SK-N-SH (cell line): ENCODE data around the gene WNT8B. TPM values are rescaled to one million over a fixed set of nuclear protein-coding genes. Genes with fewer than 3 reads are reported as not detected.
A peak's percentile ranks its signal among the peaks of the same experiment; 100 is the strongest.

Source experiments
- CTCF ChIA-PET: fragments of 300-600, 350-600 bp; formaldehyde crosslinking; extraction: SDS; loops from one replicate; lab custom pipeline; 2021; lab: Yijun Ruan, JAX
- POLR2A ChIA-PET: fragments of 350-600 bp; sonication (Branson Sonifier 250); formaldehyde crosslinking; extraction: SDS; loops from one replicate; lab custom pipeline; 2020; ENCODE audit warnings: antibody characterized with exemption, inconsistent platforms; lab: Yijun Ruan, JAX
- DNase-seq: peaks from one replicate; pipeline ENCODE4 v3.0.0; 2012
- H2AFZ ChIP-seq: fragments of 200-600 bp; sonication (generic); 2 replicates; pipeline ENCODE4 v1.8.1; 2016; ENCODE audit warnings: antibody characterized with exemption, mild to moderate bottlenecking, low read depth
- H3F3A ChIP-seq: fragments of 200-600 bp; sonication (generic); replicated peaks from 2 replicates; pipeline ENCODE3; 2016; ENCODE audit warnings: antibody characterized with exemption, mild to moderate bottlenecking; ENCODE audit not compliant: insufficient read depth
- H3K27ac ChIP-seq, 2 experiments: fragments of 200-500 bp in 1 of 2; fragments of 200-600 bp in 1 of 2; sonication (Bioruptor generic) in 1 of 2; sonication (generic), shearing (Covaris generic) in 1 of 2; 2 replicates each; pipeline versions ENCODE4 v1.5.1 to v1.6.1; 2014 to 2016; ENCODE audit warnings: low read depth in 2 of 2, inconsistent platforms in 1 of 2, low read length in 1 of 2, mild to moderate bottlenecking in 1 of 2, mixed read lengths in 1 of 2
- H3K27me3 ChIP-seq: fragments of 200-600 bp; sonication (generic), shearing (Covaris generic); 2 replicates; pipeline ENCODE4 v1.6.1; 2016; ENCODE audit warnings: mixed run types; ENCODE audit not compliant: insufficient read depth
- H3K36me3 ChIP-seq, 2 experiments: fragments of 200-500 bp in 1 of 2; fragments of 200-600 bp in 1 of 2; sonication (Bioruptor generic) in 1 of 2; sonication (generic) in 1 of 2; replicated peaks in 1 of 2; 2 replicates each; pipeline versions ENCODE3 to v1.5.1; 2014 to 2016; ENCODE audit warnings: low read length in 1 of 2, mild to moderate bottlenecking in 1 of 2; ENCODE audit not compliant: insufficient read depth in 2 of 2, control insufficient read depth in 1 of 2
- H3K4me1 ChIP-seq, 2 experiments: fragments of 200-500 bp in 1 of 2; fragments of 200-600 bp in 1 of 2; sonication (Bioruptor generic) in 1 of 2; sonication (generic), shearing (Covaris generic) in 1 of 2; 2 replicates each; pipeline versions ENCODE4 v1.5.1 to v1.6.1; 2014 to 2016; ENCODE audit warnings: low read depth in 1 of 2, low read length in 1 of 2, mixed run types in 1 of 2; ENCODE audit not compliant: insufficient read depth in 2 of 2, control insufficient read depth in 1 of 2
- H3K4me2 ChIP-seq: fragments of 200-600 bp; sonication (generic), shearing (Covaris generic); 2 replicates; pipeline ENCODE4 v1.6.1; 2017; ENCODE audit warnings: mixed run types
- H3K4me3 ChIP-seq, 2 experiments: fragments of 200-500 bp in 1 of 2; fragments of 200-600 bp in 1 of 2; sonication (Bioruptor generic) in 1 of 2; sonication (generic), shearing (Covaris generic) in 1 of 2; 2 replicates each; pipeline versions ENCODE4 v1.5.1 to v1.8.1; 2014 to 2016; ENCODE audit warnings: low read depth in 2 of 2, inconsistent platforms in 1 of 2, low read length in 1 of 2, mild to moderate bottlenecking in 1 of 2, mixed read lengths in 1 of 2, moderate library complexity in 1 of 2
- H3K79me2 ChIP-seq: fragments of 200-600 bp; sonication (generic); 2 replicates; pipeline ENCODE4 v1.8.1; 2017; ENCODE audit warnings: mild to moderate bottlenecking; ENCODE audit not compliant: insufficient read depth
- H3K9ac ChIP-seq: fragments of 200-600 bp; sonication (generic); 2 replicates; pipeline ENCODE4 v1.6.1; 2017; ENCODE audit warnings: mixed run types
- H3K9me2 ChIP-seq: fragments of 200-600 bp; sonication (generic); 2 replicates; pipeline ENCODE4 v1.6.1; 2017; ENCODE audit warnings: mixed run types
- H3K9me3 ChIP-seq: fragments of 200-600 bp; sonication (generic); 2 replicates; pipeline ENCODE4 v1.6.1; 2017; ENCODE audit warnings: mixed run types, mild to moderate bottlenecking, moderate library complexity
- H4K20me1 ChIP-seq: fragments of 200-600 bp; sonication (generic); 2 replicates; pipeline ENCODE4 v1.6.1; 2017; ENCODE audit warnings: mild to moderate bottlenecking, mixed run types; ENCODE audit not compliant: insufficient read depth
- FOXJ3 ChIP-seq: sonication (generic); formaldehyde crosslinking; IDR thresholded peaks from 2 replicates; pipeline ENCODE4 v1.5.1; 2020; ENCODE audit warnings: mild to moderate bottlenecking, missing genetic modification reagents
- FOXM1 ChIP-seq: IDR thresholded peaks from 2 replicates; pipeline ENCODE4 v1.4.0; 2012; ENCODE audit warnings: low read depth, mild to moderate bottlenecking
- GABPA ChIP-seq: IDR thresholded peaks from 2 replicates; pipeline ENCODE4 v1.4.0; 2012; ENCODE audit warnings: low read depth, mild to moderate bottlenecking
- MEF2A ChIP-seq: IDR thresholded peaks from 2 replicates; pipeline ENCODE4 v1.4.0; 2012; ENCODE audit warnings: low read depth, borderline replicate concordance
- MXI1 ChIP-seq: IDR thresholded peaks from 2 replicates; pipeline ENCODE4 v1.6.1; 2012; ENCODE audit warnings: mild to moderate bottlenecking, low read depth, low read length, improper control_type of control experiment
- RAD21 ChIP-seq: IDR thresholded peaks from 2 replicates; pipeline ENCODE4 v1.6.1; 2012; ENCODE audit warnings: mild to moderate bottlenecking, low read length
- RCOR1 ChIP-seq: fragments of 150-350 bp; IDR thresholded peaks from 2 replicates; pipeline ENCODE4 v1.6.1; 2017; ENCODE audit warnings: antibody characterized with exemption, low read length
- RXRA ChIP-seq: IDR thresholded peaks from 2 replicates; pipeline ENCODE4 v1.4.0; 2012; ENCODE audit warnings: low read depth, mild to moderate bottlenecking, borderline replicate concordance
- SMC3 ChIP-seq: IDR thresholded peaks from 2 replicates; pipeline ENCODE4 v1.6.1; 2012; ENCODE audit warnings: low read depth, low read length, improper control_type of control experiment
- TAF1 ChIP-seq: IDR thresholded peaks from 2 replicates; pipeline ENCODE4 v1.6.1; 2012; ENCODE audit warnings: low read depth, mild to moderate bottlenecking, low read length, moderate library complexity, borderline replicate concordance
- TEAD4 ChIP-seq: IDR thresholded peaks from 2 replicates; pipeline ENCODE4 v1.4.0; 2012; ENCODE audit warnings: mild to moderate bottlenecking, borderline replicate concordance; ENCODE audit not compliant: insufficient read depth
- USF1 ChIP-seq: IDR thresholded peaks from 2 replicates; pipeline ENCODE4 v1.4.0; 2012; ENCODE audit warnings: low read depth, borderline replicate concordance
- WGBS: methylation state at CpG from one replicate; pipeline ENCODE4 v1.1.6; 2017; ENCODE audit warnings: low lambda C conversion rate; 5-methylcytosine and 5-hydroxymethylcytosine counted together
- polyA plus RNA-seq, 3 experiments: library from polyadenylated mRNA; depleted of rRNA; stranded (reverse); fragments of >200 nt; gene quantifications; 2 replicates each; pipeline ENCODE4 v1.2.3, GENCODE V29; 2012
- TF ChIP-seq, protein P1 (sequence below): IDR thresholded peaks from 2 replicates; pipeline ENCODE4 v1.4.0; 2012; ENCODE audit warnings: low read depth, borderline replicate concordance

The WNT8B gene
- polyA plus RNA-seq, 1 of the 3 experiments (the other 2 are of a cell fraction), result 0.18 TPM

GRCh38 chr10:100528123-100528886, 65.5 kb downstream of the WNT8B start:
- ChIA-PET CTCF (interaction anchor here (0.8 to 5.9 kb wide), 5 partner anchors 10 to 350 kb away, joined by 3 to 51 read pairs (median 4); no protein-coding TSS in a partner anchor), POLR2A (no interaction called here)
- Histone ChIP-seq H2AFZ (no peak overlapping the region), H3K36me3 (peaks cover 10 to 33% of the 10 kb centered on the region in 2 experiments), H3K4me1 (peaks cover 6 to 11% of the 10 kb centered on the region in 2 experiments; a peak in 1 of 4 replicates), H3K27ac (no peak overlapping the region), H3K9me2 (no peaks in the 10 kb centered on the region), H3K27me3 (no peaks in the 10 kb centered on the region), H4K20me1 (no peaks in the 10 kb centered on the region), H3K9ac (peak overlapping the region; percentile 84; the same call in 1 of the 2 replicates), H3K9me3 (no peaks in the 10 kb centered on the region), H3K4me3 (peak overlapping the region; percentile 75 to 88), H3K4me2 (peak overlapping the region; percentile 93), H3K79me2 (peaks cover 35% of the 10 kb centered on the region), H3F3A (no peaks in the 10 kb centered on the region)
- TF ChIP-seq TEAD4 (no peak), FOXJ3 (CRISPR knock-in tag) (no peak), RCOR1 (no peak), RXRA (no peak)
- WGBS, result 62% methylated on average over 7 of the region's 7 CpGs
- no peak for DNase-seq

DNA sequence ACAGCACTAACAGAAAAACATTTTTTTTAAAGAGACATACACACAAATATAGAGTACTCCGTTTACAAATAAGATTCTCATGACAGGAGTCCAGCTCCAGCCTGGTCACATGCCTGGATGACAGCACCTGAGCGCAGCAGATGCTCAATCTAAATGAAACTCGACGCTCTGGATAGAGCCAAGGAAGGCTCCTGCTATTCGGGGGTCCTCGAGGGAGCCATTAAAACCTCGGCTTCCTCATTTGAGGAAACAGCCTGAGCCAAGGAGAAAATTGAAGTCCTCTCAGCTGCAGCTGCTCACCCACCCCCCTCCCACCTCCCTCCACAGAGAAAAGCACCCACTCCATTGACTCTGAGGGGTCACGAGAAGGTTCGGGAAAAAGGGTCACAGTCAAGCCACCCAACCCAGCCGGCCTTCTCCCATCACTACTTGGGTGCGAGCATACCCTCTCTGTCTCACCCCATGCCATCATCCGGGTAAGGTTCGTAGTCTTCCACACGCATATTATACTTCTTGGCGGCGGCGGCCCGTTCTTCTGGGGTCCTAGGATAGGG, 66.2 kb downstream of the WNT8B start:
- Histone ChIP-seq H3K79me2 (peaks cover 35% of the 10 kb centered on the region), H3K4me3 (peak overlapping the region; percentile 75 to 88), H3K27me3 (no peaks in the 10 kb centered on the region), H3K9me3 (no peaks in the 10 kb centered on the region), H3K36me3 (peaks cover 10 to 26% of the 10 kb centered on the region in 2 experiments), H3K27ac (peak overlapping the region; percentile 43 to 69; a peak in 2 of 4 replicates), H3K4me2 (peak overlapping the region; percentile 93), H3F3A (no peaks in the 10 kb centered on the region), H3K9me2 (no peaks in the 10 kb centered on the region), H3K9ac (peak overlapping the region; percentile 84), H3K4me1 (peaks cover 6 to 11% of the 10 kb centered on the region in 2 experiments; a peak in 1 of 4 replicates), H2AFZ (peak overlapping the region; percentile 94)
- CTCF ChIA-PET, result interaction anchor here (0.8 to 5.9 kb wide), 4 partner anchors 11 to 238 kb away, joined by 3 to 51 read pairs (median 10); no protein-coding TSS in a partner anchor
- WGBS, result 5% methylated on average over 14 of the region's 18 CpGs
- TF ChIP-seq RCOR1 (no peak), MXI1 (0 out of 2 replicates have a peak, but pooled peaks have one; percentile 37)
- TF ChIP-seq, all 33 proteins: peak for 1
- no peak for DNase-seq
- POLR2A ChIA-PET, result no interaction called here
- H4K20me1 ChIP-seq, result no peaks in the 10 kb centered on the region

DNA sequence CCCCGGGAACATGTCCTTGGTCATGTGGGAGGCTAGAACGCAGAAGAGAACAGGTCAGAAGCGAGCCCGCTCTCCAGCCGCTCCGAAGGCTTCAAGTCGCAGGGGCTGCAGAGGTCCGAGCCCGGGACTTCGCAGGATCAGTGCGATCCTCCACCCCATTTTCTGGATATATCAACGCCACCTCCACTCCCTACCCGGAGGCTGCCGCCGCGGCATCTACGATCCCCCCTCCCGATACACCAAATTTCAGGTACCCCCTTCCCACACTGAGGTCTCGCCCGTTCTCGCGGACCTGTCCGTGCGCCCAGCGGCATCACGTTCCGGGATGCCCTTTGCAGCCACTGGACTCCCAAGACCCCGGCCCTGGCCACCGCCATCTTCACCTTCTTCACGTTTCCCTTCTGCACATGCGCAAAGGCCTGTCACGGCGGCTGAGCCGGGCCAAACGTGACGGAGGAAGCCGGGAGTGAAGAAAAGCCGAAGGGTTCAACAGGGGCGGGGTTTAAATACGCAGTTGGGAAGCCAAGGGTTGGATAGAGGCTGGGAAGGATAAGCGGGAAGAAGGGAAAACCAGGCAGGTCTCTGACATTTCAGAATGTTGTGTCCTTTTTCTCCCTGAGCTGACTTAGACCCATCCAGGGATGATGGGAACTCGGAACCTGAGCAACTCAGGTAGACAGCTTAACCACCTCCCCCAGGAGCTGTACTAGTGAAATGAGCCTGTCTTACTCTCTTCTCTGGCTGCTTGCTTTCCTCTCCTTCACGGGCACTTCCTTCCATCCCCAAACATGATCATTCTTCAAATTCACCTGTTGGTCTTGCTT, 66.9 kb downstream of the WNT8B start, which contains the start of gene NDUFB8:
NDUFB8 (minus strand) TSS at position 397 of the 824 bp plus-strand sequence; CDS start at position 377, 20 bp downstream.
- H3K9me2 ChIP-seq, result no peaks in the 10 kb centered on the region
- 2% methylated on average over 35 of the region's 43 CpGs for WGBS
- H3K36me3 ChIP-seq, result peaks cover 10 to 20% of the 10 kb centered on the region in 2 experiments
- H4K20me1 ChIP-seq, result no peaks in the 10 kb centered on the region
- peaks cover 6 to 11% of the 10 kb centered on the region in 2 experiments; a peak in 1 of 4 replicates for H3K4me1 ChIP-seq
- POLR2A ChIA-PET, result interaction anchor here (0.6 kb wide), 1 partner anchor 325 kb away, joined by 3 read pairs; no protein-coding TSS in a partner anchor
- H3K27ac ChIP-seq, result peak within 1 kb of the TSS; percentile 43 to 69; a peak in 2 of 4 replicates
- H2AFZ ChIP-seq, result peak within 1 kb of the TSS; percentile 94
- peak within 1 kb of the TSS; percentile 84 for H3K9ac ChIP-seq
- CTCF ChIA-PET, result interaction anchor here (0.8 to 5.9 kb wide), 4 partner anchors 12 to 238 kb away, joined by 3 to 51 read pairs (median 10); no protein-coding TSS in a partner anchor
- no peaks in the 10 kb centered on the region for H3K27me3 ChIP-seq
- H3K79me2 ChIP-seq, result peaks cover 35% of the 10 kb centered on the region
- peak; percentile 89 for DNase-seq
- H3K4me3 ChIP-seq, result peak within 1 kb of the TSS; percentile 75 to 88
- no peaks in the 10 kb centered on the region for H3K9me3 ChIP-seq
- H3K4me2 ChIP-seq, result peak within 1 kb of the TSS; percentile 93
- no peaks in the 10 kb centered on the region for H3F3A ChIP-seq
- TF ChIP-seq SMC3 (no peak), GABPA (no peak), USF1 (no peak), RAD21 (no peak), MEF2A (no peak), FOXM1 (no peak), RCOR1 (peak; percentile 43; the same call in 1 of the 2 replicates), TAF1 (peak; percentile 87)
- TF ChIP-seq, protein P1, sequence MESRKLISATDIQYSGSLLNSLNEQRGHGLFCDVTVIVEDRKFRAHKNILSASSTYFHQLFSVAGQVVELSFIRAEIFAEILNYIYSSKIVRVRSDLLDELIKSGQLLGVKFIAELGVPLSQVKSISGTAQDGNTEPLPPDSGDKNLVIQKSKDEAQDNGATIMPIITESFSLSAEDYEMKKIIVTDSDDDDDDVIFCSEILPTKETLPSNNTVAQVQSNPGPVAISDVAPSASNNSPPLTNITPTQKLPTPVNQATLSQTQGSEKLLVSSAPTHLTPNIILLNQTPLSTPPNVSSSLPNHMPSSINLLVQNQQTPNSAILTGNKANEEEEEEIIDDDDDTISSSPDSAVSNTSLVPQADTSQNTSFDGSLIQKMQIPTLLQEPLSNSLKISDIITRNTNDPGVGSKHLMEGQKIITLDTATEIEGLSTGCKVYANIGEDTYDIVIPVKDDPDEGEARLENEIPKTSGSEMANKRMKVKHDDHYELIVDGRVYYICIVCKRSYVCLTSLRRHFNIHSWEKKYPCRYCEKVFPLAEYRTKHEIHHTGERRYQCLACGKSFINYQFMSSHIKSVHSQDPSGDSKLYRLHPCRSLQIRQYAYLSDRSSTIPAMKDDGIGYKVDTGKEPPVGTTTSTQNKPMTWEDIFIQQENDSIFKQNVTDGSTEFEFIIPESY, result no peak
